H9 (cell line): ENCODE measurements around the gene GPR146. TPM values are rescaled to one million over a fixed set of nuclear protein-coding genes. Genes with fewer than 3 reads are reported as not detected.

Source experiments
- DNase-seq: peaks from one replicate; pipeline ENCODE4 v3.0.0-alpha.2; 2017
- H2AFZ ChIP-seq: one replicate; pipeline ENCODE4 v1.6.1; 2013; ENCODE audit warnings: mild to moderate bottlenecking, low read length, control low read depth, moderate library complexity
- H2AK5ac ChIP-seq: 2 replicates; pipeline ENCODE4 v1.6.1; 2013; ENCODE audit warnings: low read length, control low read depth, mixed read lengths; ENCODE audit not compliant: insufficient read length
- H2BK120ac ChIP-seq: one replicate; pipeline ENCODE4 v1.6.1; 2013; ENCODE audit warnings: low read depth, mild to moderate bottlenecking, low read length, control low read depth, inconsistent platforms; ENCODE audit not compliant: poor library complexity, severe bottlenecking
- H2BK12ac ChIP-seq: 2 replicates; pipeline ENCODE4 v1.6.1; 2013; ENCODE audit warnings: low read length, control low read depth, mixed read lengths, low read depth; ENCODE audit not compliant: insufficient read length
- H2BK15ac ChIP-seq: 2 replicates; pipeline ENCODE4 v1.6.1; 2013; ENCODE audit warnings: low read depth, low read length, control low read depth
- H2BK20ac ChIP-seq: one replicate; pipeline ENCODE4 v1.6.1; 2013; ENCODE audit warnings: low read depth, mild to moderate bottlenecking, low read length, control low read depth, inconsistent platforms; ENCODE audit not compliant: poor library complexity, severe bottlenecking
- H2BK5ac ChIP-seq: 2 replicates; pipeline ENCODE4 v1.6.1; 2013; ENCODE audit warnings: low read length, control low read depth, mixed read lengths; ENCODE audit not compliant: insufficient read length
- H3K14ac ChIP-seq: 2 replicates; pipeline ENCODE4 v1.6.1; 2013; ENCODE audit warnings: low read length, control low read depth; ENCODE audit not compliant: insufficient read depth
- H3K18ac ChIP-seq: 2 replicates; pipeline ENCODE4 v1.6.1; 2013; ENCODE audit warnings: low read depth, mild to moderate bottlenecking, mixed read lengths, low read length, control low read depth; ENCODE audit not compliant: insufficient read length
- H3K23ac ChIP-seq: 2 replicates; pipeline ENCODE4 v1.6.1; 2013; ENCODE audit warnings: low read length, control low read depth, mixed read lengths, low read depth; ENCODE audit not compliant: insufficient read length
- H3K23me2 ChIP-seq: 2 replicates; pipeline ENCODE4 v1.6.1; 2013; ENCODE audit warnings: low read depth, mild to moderate bottlenecking, mixed read lengths, low read length, control low read depth; ENCODE audit not compliant: insufficient read length, poor library complexity, severe bottlenecking
- H3K27ac ChIP-seq: 2 replicates; pipeline ENCODE4 v1.5.1; 2013; ENCODE audit warnings: low read length, control low read depth, mixed read lengths, low read depth; ENCODE audit not compliant: insufficient read length
- H3K27me3 ChIP-seq: 2 replicates; pipeline ENCODE4 v1.6.1; 2013; ENCODE audit warnings: low read length, control low read depth, inconsistent platforms; ENCODE audit not compliant: insufficient read depth
- H3K4ac ChIP-seq: 2 replicates; pipeline ENCODE4 v1.6.1; 2013; ENCODE audit warnings: low read depth, mild to moderate bottlenecking, control low read depth, inconsistent platforms, low read length, moderate library complexity
- H3K4me1 ChIP-seq: 2 replicates; pipeline ENCODE4 v1.6.1; 2013; ENCODE audit warnings: low read length, control low read depth, inconsistent platforms; ENCODE audit not compliant: insufficient read depth
- H3K4me2 ChIP-seq: 2 replicates; pipeline ENCODE4 v1.6.1; 2013; ENCODE audit warnings: low read length, control low read depth, mixed read lengths; ENCODE audit not compliant: insufficient read length, insufficient read depth
- H3K56ac ChIP-seq: 2 replicates; pipeline ENCODE4 v1.6.1; 2013; ENCODE audit warnings: low read depth, mild to moderate bottlenecking, mixed read lengths, low read length, control low read depth; ENCODE audit not compliant: insufficient read length
- H3K79me1 ChIP-seq: 2 replicates; pipeline ENCODE4 v1.6.1; 2013; ENCODE audit warnings: low read depth, mild to moderate bottlenecking, moderate library complexity, low read length, control low read depth, inconsistent platforms; ENCODE audit not compliant: insufficient read depth, poor library complexity, severe bottlenecking
- H3K79me2 ChIP-seq: 2 replicates; pipeline ENCODE4 v1.6.1; 2013; ENCODE audit warnings: low read length, control low read depth, inconsistent platforms; ENCODE audit not compliant: insufficient read depth
- H3K9ac ChIP-seq: 2 replicates; pipeline ENCODE4 v1.6.1; 2013; ENCODE audit warnings: low read length, control low read depth, mixed read lengths; ENCODE audit not compliant: insufficient read length; ENCODE audit errors: extremely low read depth
- H3K9me3 ChIP-seq: one replicate; pipeline ENCODE4 v1.6.1; 2013; ENCODE audit warnings: low read depth, low read length, inconsistent platforms; ENCODE audit not compliant: control insufficient read depth
- H3T11ph ChIP-seq: one replicate; pipeline ENCODE4 v1.6.1; 2013; ENCODE audit warnings: mild to moderate bottlenecking, low read length, control low read depth, inconsistent platforms
- H4K20me1 ChIP-seq: one replicate; pipeline ENCODE4 v1.6.1; 2013; ENCODE audit not compliant: control insufficient read depth, insufficient read length, insufficient read depth
- H4K5ac ChIP-seq: 2 replicates; pipeline ENCODE4 v1.6.1; 2013; ENCODE audit warnings: low read depth, mild to moderate bottlenecking, mixed read lengths, low read length, control low read depth; ENCODE audit not compliant: insufficient read length
- H4K8ac ChIP-seq: replicated peaks from 2 replicates; pipeline ENCODE4 v1.6.1; 2013; ENCODE audit warnings: low read length, control low read depth, mixed read lengths, low read depth; ENCODE audit not compliant: insufficient read length
- H4K91ac ChIP-seq: 2 replicates; pipeline ENCODE4 v1.6.1; 2013; ENCODE audit warnings: low read depth, mild to moderate bottlenecking, moderate library complexity, mixed read lengths, low read length, control low read depth; ENCODE audit not compliant: insufficient read length
- H3K27ac Mint-ChIP-seq, 3 experiments: 2 replicates in 2 of 3; 3 replicates in 1 of 3; pipeline ENCODE4 v1.8.0; 2020 to 2021; ENCODE audit warnings: mixed read lengths in 3 of 3, mild to moderate bottlenecking in 1 of 3, moderate library complexity in 1 of 3
- H3K27me3 Mint-ChIP-seq: 2 replicates; pipeline ENCODE4 v1.8.0; 2021; ENCODE audit warnings: low read depth, mild to moderate bottlenecking, moderate library complexity, mixed read lengths
- H3K36me3 Mint-ChIP-seq, 3 experiments: 2 replicates in 2 of 3; 3 replicates in 1 of 3; pipeline ENCODE4 v1.8.0; 2020 to 2021; ENCODE audit warnings: low read depth in 3 of 3, mixed read lengths in 3 of 3; ENCODE audit not compliant: insufficient read depth in 1 of 3
- H3K4me1 Mint-ChIP-seq, 2 experiments: 2 replicates each; pipeline ENCODE4 v1.8.0; 2020; ENCODE audit warnings: mixed read lengths in 2 of 2
- H3K4me3 Mint-ChIP-seq, 2 experiments: 2 replicates in 1 of 2; 3 replicates in 1 of 2; pipeline ENCODE4 v1.8.0; 2020 to 2021; ENCODE audit warnings: mild to moderate bottlenecking in 2 of 2, mixed read lengths in 2 of 2, moderate library complexity in 1 of 2
- H3K9me3 Mint-ChIP-seq, 2 experiments: 2 replicates in 1 of 2; 3 replicates in 1 of 2; pipeline ENCODE4 v1.8.0; 2020; ENCODE audit warnings: mild to moderate bottlenecking in 2 of 2, mixed read lengths in 2 of 2, moderate library complexity in 1 of 2
- CTCF ChIP-seq: fragments of 200-600 bp; sonication (generic); conservative IDR thresholded peaks from 3 replicates; pipeline ENCODE4 v1.8.0; 2021; ENCODE audit warnings: antibody characterized with exemption, mild to moderate bottlenecking
- WGBS: extraction: QIAGEN DNeasy Blood & Tissue Kit; methylation state at CpG from one replicate; pipeline ENCODE4 v1.1.7; 2013; ENCODE audit warnings: missing lambda C conversion rate, low lambda C conversion rate, mixed read lengths; ENCODE audit not compliant: insufficient read length; ENCODE audit errors: extremely low coverage; 5-methylcytosine and 5-hydroxymethylcytosine counted together
- total RNA-seq: library from RNA; stranded (reverse); gene quantifications from 2 replicates; pipeline ENCODE4 v1.2.1, GENCODE V29; 2021

The GPR146 gene
- total RNA-seq, 1 experiment from 2014 or later = 1.4 TPM

DNA sequence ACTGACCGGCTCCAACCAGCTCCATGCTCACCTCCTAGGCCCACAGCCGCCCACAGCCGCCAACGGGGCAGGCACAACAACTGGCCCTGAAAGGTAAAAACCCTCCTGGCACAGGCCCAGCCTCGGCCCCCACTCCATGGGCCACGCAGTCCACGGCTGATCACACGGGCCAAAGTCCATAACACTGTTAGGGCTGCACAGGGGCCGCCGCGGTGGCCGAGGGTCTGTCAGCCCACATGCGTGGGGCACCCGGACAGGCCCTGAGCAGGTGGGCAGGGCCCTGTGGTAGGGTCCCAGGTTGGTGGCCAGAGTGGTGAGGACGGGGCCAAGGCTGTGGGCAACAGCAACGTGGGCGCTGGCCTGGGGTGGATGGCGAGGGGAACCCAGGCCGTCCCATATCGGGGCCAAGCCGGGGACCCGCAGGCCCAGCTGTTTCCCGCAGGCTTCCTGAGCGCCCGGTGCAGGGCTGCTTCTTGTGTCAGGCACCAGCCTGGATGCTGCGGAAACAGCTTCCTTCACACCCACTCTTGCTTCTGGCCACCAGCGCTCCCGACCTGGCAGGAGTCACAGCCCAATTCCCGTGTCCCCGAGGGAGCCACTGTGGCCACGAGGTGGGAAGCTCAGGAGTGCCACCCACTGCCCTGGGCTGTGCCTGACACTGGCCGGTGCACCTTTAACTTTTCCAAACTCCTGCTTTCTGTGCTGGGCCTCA lies 32.2 kb upstream of the GPR146 start:
- H3K27me3 ChIP-seq = no peaks in the 10 kb centered on the region
- DNase-seq = no peak
- H4K91ac ChIP-seq = no peak overlapping the region
- H3K4ac ChIP-seq = no peak overlapping the region
- H3K4me3 Mint-ChIP-seq = no peak overlapping the region
- H2AFZ ChIP-seq = no peak overlapping the region
- peaks cover 0 to 17% (median 5%) of the 10 kb centered on the region in 3 experiments; a peak in 5 of 7 replicates for H3K36me3 Mint-ChIP-seq
- TF ChIP-seq CTCF = no peak
- no peaks in the 10 kb centered on the region for H3K79me1 ChIP-seq
- H2BK5ac ChIP-seq = no peak overlapping the region
- no peaks in the 10 kb centered on the region for H3K27me3 Mint-ChIP-seq
- H3K56ac ChIP-seq = no peak overlapping the region
- no peak overlapping the region for H4K8ac ChIP-seq
- H2BK15ac ChIP-seq = no peak overlapping the region
- H3K4me1 Mint-ChIP-seq = no peaks in the 10 kb centered on the region
- H3K4me2 ChIP-seq = no peak overlapping the region
- WGBS = no CpG with 5 or more reads among the region's 32 CpGs
- no peak overlapping the region for H3K18ac ChIP-seq
- H3K14ac ChIP-seq = no peak overlapping the region
- H2BK20ac ChIP-seq = no peak overlapping the region
- no peak overlapping the region for H3K27ac Mint-ChIP-seq
- H4K20me1 ChIP-seq = no peaks in the 10 kb centered on the region
- no peak overlapping the region for H2BK120ac ChIP-seq
- H2AK5ac ChIP-seq = no peak overlapping the region
- no peak overlapping the region for H3K27ac ChIP-seq
- H3T11ph ChIP-seq = no peak overlapping the region
- no peaks in the 10 kb centered on the region; a peak in 1 of 5 replicates for H3K9me3 Mint-ChIP-seq
- no peaks in the 10 kb centered on the region for H3K79me2 ChIP-seq
- H3K23me2 ChIP-seq = no peaks in the 10 kb centered on the region
- no peak overlapping the region for H3K9ac ChIP-seq
- H3K9me3 ChIP-seq = no peaks in the 10 kb centered on the region
- no peak overlapping the region for H4K5ac ChIP-seq
- no peak overlapping the region for H3K23ac ChIP-seq
- H2BK12ac ChIP-seq = no peak overlapping the region
- H3K4me1 ChIP-seq = no peaks in the 10 kb centered on the region
